ENCODE data around the gene TXLNB. TPM values are rescaled to one million over a fixed set of nuclear protein-coding genes. Genes with fewer than 3 reads are reported as not detected.
"Not testable (repeated sequence)": the region's sequence is repeated elsewhere in the genome, so short reads cannot be mapped to it uniquely, and the experiment has no call there.

Gene TXLNB
- total and polyA plus RNA-seq, 2 donors, result 6.3 to 11.2 TPM

GRCh38 chr6:139239064-139239463, 52.7 kb downstream of the TXLNB start:
- Histone ChIP-seq H3K4me3 (ENCODE audit: low read length in 2 of 2) (no peak overlapping the region), H3K36me3 (ENCODE audit: control insufficient read depth in 2 of 2, insufficient read depth in 2 of 2, low read length in 1 of 2) (no peaks in the 10 kb centered on the region), H3K27me3 (ENCODE audit: control insufficient read depth in 2 of 2, insufficient read depth in 1 of 2, low read length in 1 of 2) (no peaks in the 10 kb centered on the region), H3K27ac (ENCODE audit: low read depth in 1 of 2, low read length in 1 of 2) (no peak overlapping the region), H3K9me3 (ENCODE audit: control insufficient read depth in 2 of 2, insufficient read depth in 1 of 2, low read length in 1 of 2) (peaks cover 0 to 10% of the 10 kb centered on the region in 2 donors), H3K4me1 (ENCODE audit: control insufficient read depth in 2 of 2, insufficient read depth in 2 of 2, low read length in 2 of 2) (no peaks in the 10 kb centered on the region)
- 98% methylated on average over 10 of the region's 10 CpGs for whole genome bisulfite sequencing
- DNase-seq (ENCODE audit: low read depth in 6 of 9, low spot score in 9 of 9), result no peak

- no peak overlapping the region for H3K4me3 ChIP-seq (ENCODE audit: low read length in 2 of 2)
- no peaks in the 10 kb centered on the region for H3K4me1 ChIP-seq (ENCODE audit: control insufficient read depth in 2 of 2, insufficient read depth in 2 of 2, low read length in 2 of 2)
- 90% methylated on average over 5 of the region's 5 CpGs for WGBS
- peaks cover 0 to 10% of the 10 kb centered on the region in 2 donors for H3K9me3 ChIP-seq (ENCODE audit: control insufficient read depth in 2 of 2, insufficient read depth in 1 of 2, low read length in 1 of 2)
- no peak for DNase-seq (ENCODE audit: low read depth in 6 of 9, low spot score in 9 of 9)
- H3K27ac ChIP-seq (ENCODE audit: low read depth in 1 of 2, low read length in 1 of 2), result no peak overlapping the region
- H3K27me3 ChIP-seq (ENCODE audit: control insufficient read depth in 2 of 2, insufficient read depth in 1 of 2, low read length in 1 of 2), result no peaks in the 10 kb centered on the region
- no peaks in the 10 kb centered on the region for H3K36me3 ChIP-seq (ENCODE audit: control insufficient read depth in 2 of 2, insufficient read depth in 2 of 2, low read length in 1 of 2)
Measured at GRCh38 chr6:139236105-139236504, 55.7 kb downstream of the TXLNB start.

DNA sequence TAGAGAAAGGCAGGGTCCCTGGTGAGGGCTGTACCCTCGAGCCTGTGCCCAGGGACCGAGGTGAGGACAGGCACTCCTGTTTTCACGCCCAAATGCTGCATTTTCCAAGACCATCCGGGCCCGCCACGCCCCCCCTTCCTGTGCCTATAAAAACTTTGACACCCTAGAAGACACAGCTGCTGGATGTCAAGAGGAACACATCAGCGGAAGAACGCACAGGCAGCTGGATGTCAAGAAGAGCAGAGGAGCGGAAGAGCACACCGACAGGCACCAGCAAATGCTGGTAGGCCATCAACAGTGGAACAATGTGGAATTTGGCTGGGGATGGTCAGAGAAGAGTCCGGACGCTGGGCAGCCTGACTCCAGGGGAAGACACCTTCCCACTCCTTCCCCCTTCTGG, 56.1 kb downstream of the TXLNB start:
- Histone ChIP-seq H3K27ac (ENCODE audit: low read depth in 1 of 2, low read length in 1 of 2) (no peak overlapping the region), H3K36me3 (ENCODE audit: control insufficient read depth in 2 of 2, insufficient read depth in 2 of 2, low read length in 1 of 2) (no peaks in the 10 kb centered on the region), H3K9me3 (ENCODE audit: control insufficient read depth in 2 of 2, insufficient read depth in 1 of 2, low read length in 1 of 2) (peaks cover 0 to 10% of the 10 kb centered on the region in 2 donors), H3K4me1 (ENCODE audit: control insufficient read depth in 2 of 2, insufficient read depth in 2 of 2, low read length in 2 of 2) (peaks cover 0 to 2% of the 10 kb centered on the region in 2 donors), H3K4me3 (ENCODE audit: low read length in 2 of 2) (no peak overlapping the region), H3K27me3 (ENCODE audit: control insufficient read depth in 2 of 2, insufficient read depth in 1 of 2, low read length in 1 of 2) (no peaks in the 10 kb centered on the region)
- 93% methylated on average over 12 of the region's 12 CpGs for WGBS
- DNase-seq (ENCODE audit: low read depth in 6 of 9, low spot score in 9 of 9), result no peak

DNA sequence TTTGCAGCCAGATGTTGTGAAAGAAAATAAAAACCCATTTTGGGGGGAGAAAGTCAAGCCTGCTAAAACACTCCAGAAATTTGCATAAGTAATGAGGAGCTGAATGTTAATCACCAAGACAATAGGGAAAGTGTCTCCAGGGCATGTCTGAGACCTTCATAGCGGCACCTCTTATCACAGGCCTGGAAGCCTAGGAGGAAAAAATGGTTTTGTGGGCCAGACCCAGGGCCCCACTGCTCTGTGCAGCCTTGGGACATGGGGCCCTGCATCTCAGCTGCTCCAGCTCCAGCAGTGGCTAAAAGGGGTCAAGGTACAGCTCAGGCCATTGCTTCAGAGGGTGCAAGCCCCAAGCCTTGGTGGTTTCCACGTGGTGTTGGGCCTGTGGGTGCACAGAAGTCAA, 57.6 kb downstream of the TXLNB start:
- not testable (repeated sequence) for H3K27me3 ChIP-seq (ENCODE audit: control insufficient read depth in 2 of 2, insufficient read depth in 1 of 2, low read length in 1 of 2); H3K4me3 ChIP-seq (ENCODE audit: low read length in 2 of 2); H3K27ac ChIP-seq (ENCODE audit: low read depth in 1 of 2, low read length in 1 of 2); H3K9me3 ChIP-seq (ENCODE audit: control insufficient read depth in 2 of 2, insufficient read depth in 1 of 2, low read length in 1 of 2); H3K4me1 ChIP-seq (ENCODE audit: control insufficient read depth in 2 of 2, insufficient read depth in 2 of 2, low read length in 2 of 2); H3K36me3 ChIP-seq (ENCODE audit: control insufficient read depth in 2 of 2, insufficient read depth in 2 of 2, low read length in 1 of 2); DNase-seq (ENCODE audit: low read depth in 6 of 9, low spot score in 9 of 9)
- 89% methylated on average over 2 of the region's 2 CpGs for WGBS

GRCh38 chr6:139231206-139231605, 60.6 kb downstream of the TXLNB start:
- no peak for DNase-seq (ENCODE audit: low read depth in 6 of 9, low spot score in 9 of 9)
- WGBS, result 67% methylated on average over 2 of the region's 2 CpGs
- no peaks in the 10 kb centered on the region for H3K36me3 ChIP-seq (ENCODE audit: control insufficient read depth in 2 of 2, insufficient read depth in 2 of 2, low read length in 1 of 2)
- peak overlapping the region in 1 of 2 donors; percentile 42 for H3K27ac ChIP-seq (ENCODE audit: low read depth in 1 of 2, low read length in 1 of 2)
- no peaks in the 10 kb centered on the region for H3K27me3 ChIP-seq (ENCODE audit: control insufficient read depth in 2 of 2, insufficient read depth in 1 of 2, low read length in 1 of 2)
- H3K9me3 ChIP-seq (ENCODE audit: control insufficient read depth in 2 of 2, insufficient read depth in 1 of 2, low read length in 1 of 2), result peaks cover 0 to 10% of the 10 kb centered on the region in 2 donors
- peaks cover 0 to 9% of the 10 kb centered on the region in 2 donors for H3K4me1 ChIP-seq (ENCODE audit: control insufficient read depth in 2 of 2, insufficient read depth in 2 of 2, low read length in 2 of 2)
- H3K4me3 ChIP-seq (ENCODE audit: low read length in 2 of 2), result no peak overlapping the region

- Histone ChIP-seq H3K36me3 (ENCODE audit: control insufficient read depth in 2 of 2, insufficient read depth in 2 of 2, low read length in 1 of 2) (no peaks in the 10 kb centered on the region), H3K27ac (ENCODE audit: low read depth in 1 of 2, low read length in 1 of 2) (peak overlapping the region in 1 of 2 donors; percentile 67), H3K9me3 (ENCODE audit: control insufficient read depth in 2 of 2, insufficient read depth in 1 of 2, low read length in 1 of 2) (peaks cover 0 to 10% of the 10 kb centered on the region in 2 donors), H3K4me3 (ENCODE audit: low read length in 2 of 2) (no peak overlapping the region), H3K4me1 (ENCODE audit: control insufficient read depth in 2 of 2, insufficient read depth in 2 of 2, low read length in 2 of 2) (peaks cover 0 to 9% of the 10 kb centered on the region in 2 donors), H3K27me3 (ENCODE audit: control insufficient read depth in 2 of 2, insufficient read depth in 1 of 2, low read length in 1 of 2) (no peaks in the 10 kb centered on the region)
- peak in 4 of 9 donors; percentile 13 to 58 (median 25) for DNase-seq (ENCODE audit: low read depth in 6 of 9, low spot score in 9 of 9)
- 81% methylated on average over 3 of the region's 3 CpGs for WGBS
Measured at GRCh38 chr6:139230391-139230840, 61.4 kb downstream of the TXLNB start.

DNA sequence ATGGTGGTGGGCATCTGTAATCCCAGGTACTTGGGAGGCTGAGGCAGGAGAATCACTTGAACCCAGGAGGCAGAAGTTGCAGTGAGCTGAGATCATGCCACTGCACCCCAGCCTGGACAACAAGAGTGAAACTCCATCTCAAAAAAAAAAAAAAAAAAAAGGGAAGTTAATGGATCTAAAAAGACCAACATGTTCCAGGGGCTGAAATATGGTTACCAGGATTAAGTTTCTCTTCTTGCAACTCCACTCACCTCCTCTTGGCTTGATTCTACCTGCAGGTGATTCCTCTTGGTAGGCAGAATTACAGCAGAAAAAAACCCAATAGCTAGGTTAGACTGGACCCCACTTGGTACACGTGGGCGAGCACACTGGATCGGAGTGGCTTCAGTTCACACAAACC, 63.4 kb downstream of the TXLNB start:
- 98% methylated on average over 3 of the region's 3 CpGs for WGBS
- not testable (repeated sequence) for DNase-seq (ENCODE audit: low read depth in 6 of 9, low spot score in 9 of 9); H3K4me1 ChIP-seq (ENCODE audit: control insufficient read depth in 2 of 2, insufficient read depth in 2 of 2, low read length in 2 of 2); H3K9me3 ChIP-seq (ENCODE audit: control insufficient read depth in 2 of 2, insufficient read depth in 1 of 2, low read length in 1 of 2); H3K27me3 ChIP-seq (ENCODE audit: control insufficient read depth in 2 of 2, insufficient read depth in 1 of 2, low read length in 1 of 2); H3K36me3 ChIP-seq (ENCODE audit: control insufficient read depth in 2 of 2, insufficient read depth in 2 of 2, low read length in 1 of 2); H3K27ac ChIP-seq (ENCODE audit: low read depth in 1 of 2, low read length in 1 of 2); H3K4me3 ChIP-seq (ENCODE audit: low read length in 2 of 2)

GRCh38 chr6:139219746-139220145, 72.1 kb downstream of the TXLNB start:
- 97% methylated on average over 2 of the region's 2 CpGs for WGBS
- no peak overlapping the region for H3K4me3 ChIP-seq (ENCODE audit: low read length in 2 of 2)
- DNase-seq (ENCODE audit: low read depth in 6 of 9, low spot score in 9 of 9), result peak in 1 of 9 donors; percentile 2

GRCh38 chr6:139219271-139219729, 72.5 kb downstream of the TXLNB start:
- Histone ChIP-seq H3K9me3 (ENCODE audit: control insufficient read depth in 2 of 2, insufficient read depth in 1 of 2, low read length in 1 of 2) (no peaks in the 10 kb centered on the region), H3K36me3 (ENCODE audit: control insufficient read depth in 2 of 2, insufficient read depth in 2 of 2, low read length in 1 of 2) (no peaks in the 10 kb centered on the region), H3K4me1 (ENCODE audit: control insufficient read depth in 2 of 2, insufficient read depth in 2 of 2, low read length in 2 of 2) (peaks cover 3 to 8% of the 10 kb centered on the region in 2 donors), H3K27me3 (ENCODE audit: control insufficient read depth in 2 of 2, insufficient read depth in 1 of 2, low read length in 1 of 2) (no peaks in the 10 kb centered on the region), H3K27ac (ENCODE audit: low read depth in 1 of 2, low read length in 1 of 2) (peak overlapping the region; percentile 53 to 59), H3K4me3 (ENCODE audit: low read length in 2 of 2) (no peak overlapping the region)
- DNase-seq (ENCODE audit: low read depth in 6 of 9, low spot score in 9 of 9), result peak; percentile 37 to 87 (median 64)
- 32% methylated on average over 7 of the region's 7 CpGs for WGBS

More at GRCh38 chr6:139219746-139220145, 72.1 kb downstream of the TXLNB start:
- H3K4me1 ChIP-seq (ENCODE audit: control insufficient read depth in 2 of 2, insufficient read depth in 2 of 2, low read length in 2 of 2), result peaks cover 3 to 8% of the 10 kb centered on the region in 2 donors
- H3K27me3 ChIP-seq (ENCODE audit: control insufficient read depth in 2 of 2, insufficient read depth in 1 of 2, low read length in 1 of 2), result no peaks in the 10 kb centered on the region
- peak overlapping the region; percentile 53 to 59 for H3K27ac ChIP-seq (ENCODE audit: low read depth in 1 of 2, low read length in 1 of 2)
- no peaks in the 10 kb centered on the region for H3K36me3 ChIP-seq (ENCODE audit: control insufficient read depth in 2 of 2, insufficient read depth in 2 of 2, low read length in 1 of 2)
- no peaks in the 10 kb centered on the region for H3K9me3 ChIP-seq (ENCODE audit: control insufficient read depth in 2 of 2, insufficient read depth in 1 of 2, low read length in 1 of 2)
